SH-SY5Y (cell line): ENCODE results near the gene CLIC1.

Experiments used
- GATA2 ChIP-seq: IDR thresholded peaks from 2 replicates; pipeline ENCODE4 v1.6.1; 2011; ENCODE audit warnings: mild to moderate bottlenecking, low read depth, low read length
- GATA3 ChIP-seq: IDR thresholded peaks from 2 replicates; pipeline ENCODE4 v1.6.1; 2011; ENCODE audit warnings: low read depth, mild to moderate bottlenecking, low read length, moderate library complexity

GRCh38 chr6:31690231-31691077 lies 45.9 kb downstream of the CLIC1 start:
- TF ChIP-seq GATA2 (no peak), GATA3 (no peak)
